OCI-LY7 (cell line): ENCODE data around the gene ARHGEF11. TPM values are rescaled to one million over a fixed set of nuclear protein-coding genes. Genes with fewer than 3 reads are reported as not detected.

Experiments used
- BruUV-seq: library from RNA; stranded (reverse); fragments of 400-500 nt; replicated peaks from 2 replicates; lab custom pipeline; 2021; lab: Mats Ljungman, UMichigan
- CTCF ChIA-PET: fragments of 300-600 bp; sonication (Branson Sonifier 250); formaldehyde crosslinking; loops from one replicate; lab custom pipeline; 2022; ENCODE audit warnings: antibody characterized with exemption; ENCODE audit not compliant: unreplicated experiment; lab: Charles Lee
- POLR2A ChIA-PET: fragments of 300-600 bp; sonication (Branson Sonifier 250); formaldehyde crosslinking; loops from one replicate; lab custom pipeline; 2022; ENCODE audit warnings: antibody characterized with exemption; lab: Charles Lee
- DNase-seq: peaks from one replicate; pipeline ENCODE4 v3.0.0-alpha.2; 2015; ENCODE audit warnings: low spot score
- H2AFZ ChIP-seq: fragments of 200-600 bp; sonication (generic), shearing (Covaris generic); 2 replicates; pipeline ENCODE4 v1.6.1; 2014; ENCODE audit warnings: mild to moderate bottlenecking, antibody characterized with exemption, low read length, moderate library complexity
- H3K27ac ChIP-seq: fragments of 200-600 bp; sonication (generic); 2 replicates; pipeline ENCODE4 v1.5.1; 2014; ENCODE audit warnings: mixed run types, low read depth, mild to moderate bottlenecking, moderate library complexity, low read length, inconsistent platforms; ENCODE audit not compliant: poor library complexity, severe bottlenecking
- H3K36me3 ChIP-seq: fragments of 200-600 bp; sonication (generic); 2 replicates; pipeline ENCODE4 v1.6.1; 2014; ENCODE audit warnings: mild to moderate bottlenecking, antibody characterized with exemption, low read length, moderate library complexity, mixed read lengths; ENCODE audit not compliant: insufficient read depth
- H3K4me1 ChIP-seq: fragments of 200-600 bp; sonication (generic); 2 replicates; pipeline ENCODE4 v1.5.1; 2014; ENCODE audit warnings: mild to moderate bottlenecking, low read length; ENCODE audit not compliant: insufficient read depth, poor library complexity, severe bottlenecking
- H3K4me2 ChIP-seq: fragments of 200-600 bp; sonication (generic); 2 replicates; pipeline ENCODE4 v1.6.1; 2014; ENCODE audit warnings: mild to moderate bottlenecking, low read length
- H3K4me3 ChIP-seq: fragments of 200-600 bp; sonication (generic); 2 replicates; pipeline ENCODE4 v1.5.1; 2014; ENCODE audit warnings: mild to moderate bottlenecking, low read depth, low read length; ENCODE audit not compliant: poor library complexity, severe bottlenecking
- H3K79me2 ChIP-seq: fragments of 200-600 bp; sonication (generic); 2 replicates; pipeline ENCODE4 v1.6.1; 2016; ENCODE audit warnings: low read depth, mild to moderate bottlenecking, low read length, moderate library complexity, mixed read lengths; ENCODE audit not compliant: insufficient read depth
- H3K9me2 ChIP-seq: fragments of 200-600 bp; sonication (generic); 2 replicates; pipeline ENCODE4 v1.6.1; 2016; ENCODE audit warnings: mild to moderate bottlenecking, low read length, mixed read lengths; ENCODE audit not compliant: insufficient read depth
- H3K9me3 ChIP-seq: fragments of 200-600 bp; sonication (generic); 2 replicates; pipeline ENCODE4 v1.6.1; 2014; ENCODE audit warnings: mild to moderate bottlenecking, mixed run types, low read length, mixed read lengths
- H4K20me1 ChIP-seq: fragments of 200-600 bp; sonication (generic); 2 replicates; pipeline ENCODE4 v1.6.1; 2014; ENCODE audit warnings: mild to moderate bottlenecking, antibody characterized with exemption, low read length, moderate library complexity, mixed read lengths; ENCODE audit not compliant: insufficient read depth
- CTCF ChIP-seq: fragments of 200-600 bp; sonication (generic); conservative IDR thresholded peaks from 2 replicates; pipeline ENCODE4 v1.5.1; 2014; ENCODE audit warnings: mild to moderate bottlenecking, antibody characterized with exemption, low read length, moderate library complexity, mixed read lengths
- EZH2phosphoT487 ChIP-seq: fragments of 200-600 bp; sonication (generic); IDR thresholded peaks from 2 replicates; pipeline ENCODE4 v1.6.1; 2018; ENCODE audit warnings: low read depth, borderline replicate concordance, mild to moderate bottlenecking, mixed run types, antibody characterized with exemption, low read length, moderate library complexity, mixed read lengths
- intact Hi-C: fragments of 100-400 bp; cut with micrococcal nuclease; formaldehyde crosslinking; loops from one replicate; pipeline ENCODE4 v1.10.0; 2022; ENCODE audit not compliant: unreplicated experiment
- total RNA-seq, 2 experiments: library from RNA; depleted of rRNA in 1 of 2; stranded (reverse); fragments of >200 nt in 1 of 2; shearing (Covaris generic) in 1 of 2; gene quantifications; 2 replicates each; pipeline ENCODE4 v1.2.3, GENCODE V29; 2014 to 2022

Gene ARHGEF11
- total RNA-seq, 2 experiments from 2014 or later: 1.5 to 3.4 TPM

GRCh38 chr1:157088607-157089006 is 43.1 kb upstream of the ARHGEF11 start:
- DNase-seq: no peak
- Histone ChIP-seq H3K4me3 (no peak overlapping the region), H3K4me2 (no peak overlapping the region), H3K4me1 (no peaks in the 10 kb centered on the region), H2AFZ (no peak overlapping the region), H4K20me1 (0 out of 2 replicates have a peak, but pooled peaks cover 5% of the 10 kb centered on the region), H3K9me3 (no peaks in the 10 kb centered on the region), H3K79me2 (no peaks in the 10 kb centered on the region), H3K9me2 (no peaks in the 10 kb centered on the region), H3K36me3 (no peaks in the 10 kb centered on the region), H3K27ac (no peak overlapping the region)
- POLR2A ChIA-PET: no interaction called here
- TF ChIP-seq CTCF: no peak
- TF ChIP-seq EZH2phosphoT487: no peak
- no TSS peak for BruUV-seq
- CTCF ChIA-PET: no interaction called here
- intact Hi-C loops: no loop called here

GRCh38 chr1:157087030-157087429 is 41.5 kb upstream of the ARHGEF11 start:
- CTCF ChIA-PET: no interaction called here
- H3K9me3 ChIP-seq: no peaks in the 10 kb centered on the region
- H3K4me1 ChIP-seq: no peaks in the 10 kb centered on the region
- POLR2A ChIA-PET: no interaction called here
- H2AFZ ChIP-seq: no peak overlapping the region
- H3K79me2 ChIP-seq: no peaks in the 10 kb centered on the region
- no peak overlapping the region for H3K4me3 ChIP-seq
- DNase-seq: no peak
- intact Hi-C loops: no loop called here
- no peaks in the 10 kb centered on the region for H3K36me3 ChIP-seq
- H4K20me1 ChIP-seq: 0 out of 2 replicates have a peak, but pooled peaks cover 5% of the 10 kb centered on the region
- no peak overlapping the region for H3K4me2 ChIP-seq
- H3K9me2 ChIP-seq: no peaks in the 10 kb centered on the region
- TF ChIP-seq EZH2phosphoT487: no peak
- TF ChIP-seq CTCF: no peak
- no TSS peak for BruUV-seq
- H3K27ac ChIP-seq: no peak overlapping the region

GRCh38 chr1:157086299-157086698 is 40.8 kb upstream of the ARHGEF11 start:
- H3K4me2 ChIP-seq: no peak overlapping the region
- POLR2A ChIA-PET: interaction anchor here (0.7 kb wide), 2 partner anchors 14 to 980 kb away, joined by 3 to 6 read pairs; no protein-coding TSS in a partner anchor
- no TSS peak for BruUV-seq

More at GRCh38 chr1:157086299-157086698, 40.8 kb upstream of the ARHGEF11 start:
- no peak for DNase-seq
- Histone ChIP-seq H3K4me3 (no peak overlapping the region), H3K36me3 (no peaks in the 10 kb centered on the region), H2AFZ (no peak overlapping the region), H3K9me3 (no peaks in the 10 kb centered on the region), H3K79me2 (no peaks in the 10 kb centered on the region), H4K20me1 (0 out of 2 replicates have a peak, but pooled peaks cover 5% of the 10 kb centered on the region), H3K27ac (no peak overlapping the region), H3K4me1 (no peaks in the 10 kb centered on the region), H3K9me2 (no peaks in the 10 kb centered on the region)
- intact Hi-C loops: no loop called here
- CTCF ChIA-PET: no interaction called here
- TF ChIP-seq CTCF (no peak), EZH2phosphoT487 (no peak)
